ENCODE measurements around the gene ATP1A2. TPM values are rescaled to one million over a fixed set of nuclear protein-coding genes. Genes with fewer than 3 reads are reported as not detected.
A peak's percentile ranks its signal among the peaks of the same experiment; 100 is the strongest.

ATP1A2 gene
- total and polyA plus RNA-seq, 10 of the 15 experiments (the other 5 are each of a cell fraction or from before 2014, with no cell fraction given): 0.15 TPM; not detected in 9

GRCh38 chr1:160092366-160093068 is 23.0 kb upstream of the ATP1A2 start:
- no TSS peak for BruUV-seq (replicated peaks)
- WGBS (ENCODE audit: insufficient coverage, insufficient replicate concordance, low lambda C conversion rate, missing lambda C conversion rate): 90% methylated on average over 29 of the region's 32 CpGs
- Histone ChIP-seq H3K9me3 (replicated peaks; ENCODE audit: control insufficient read depth, insufficient read depth, low read length) (no peaks in the 10 kb centered on the region), H3K9ac (ENCODE audit: control insufficient read depth, insufficient read depth, low read length) (no peak overlapping the region), H3K79me2 (ENCODE audit: control insufficient read depth, insufficient read depth, low read length) (peaks cover 2% of the 10 kb centered on the region; the same call in 1 of the 2 replicates), H3K27me3 (replicated peaks in 1 of 2; ENCODE audit: control insufficient read depth in 2 of 2, insufficient read depth in 2 of 2, low read length in 1 of 2) (no peaks in the 10 kb centered on the region), H3K27ac (ENCODE audit: control insufficient read depth, insufficient read depth) (no peak overlapping the region), H3K4me2 (ENCODE audit: control insufficient read depth, insufficient read depth) (no peak overlapping the region), H2AFZ (ENCODE audit: control insufficient read depth, low read depth, low read length) (no peak overlapping the region), H3K4me1 (ENCODE audit: control insufficient read depth, insufficient read depth, low read length) (peaks cover 14% of the 10 kb centered on the region), H4K20me1 (ENCODE audit: control insufficient read depth, insufficient read depth) (no peaks in the 10 kb centered on the region; the same call in 1 of the 2 replicates), H3K4me3 (no peak overlapping the region), H3K36me3 (ENCODE audit: control insufficient read depth in 2 of 2, insufficient read depth in 2 of 2, low read length in 1 of 2) (peaks cover 0 to 2% of the 10 kb centered on the region in 2 experiments; a peak in 2 of 4 replicates)
- ChIA-PET POLR2A (no interaction called here), RAD21 (ENCODE audit: unreplicated experiment) (no interaction called here), SMC1A (ENCODE audit: uncharacterized antibody, unreplicated experiment) (no interaction called here), CTCF (interaction anchor here (30.2 kb wide), 1 partner anchor 33 kb away, joined by 1035 read pairs; the partner anchor contains the start of genes KCNJ10 and KCNJ9)
- TF ChIP-seq ZBTB40 (IDR thresholded peaks at IDR 0.05; ENCODE audit: borderline replicate concordance): no peak
- no peak for TF ChIP-seq MAX (IDR thresholded peaks at IDR 0.05; ENCODE audit: low read depth, low read length)
- no peak for TF ChIP-seq PRDM15 (CRISPR knock-in tag; IDR thresholded peaks at IDR 0.05)
- TF ChIP-seq POLR2A (IDR thresholded peaks at IDR 0.05; ENCODE audit: low read depth, low read length): peak; percentile 22; the same call in 1 of the 2 replicates
- intact Hi-C loops (cut with micrococcal nuclease; ENCODE audit: unreplicated experiment) (no loop called here), in situ Hi-C loops (cut with MboI) (no loop called here)
- FAIRE-seq: no peak
- no peak for ATAC-seq
- no peak for DNase-seq (ENCODE audit: low read depth, low spot score)
